GM19372 (cell line): ENCODE measurements around the gene ASCL3.
"Not testable (repeated sequence)": the region's sequence is repeated elsewhere in the genome, so short reads cannot be mapped to it uniquely, and the experiment has no call there.

Experiments
- ATAC-seq: cut with Tn5 transposase; IDR thresholded peaks from one replicate; pipeline ENCODE4 v1.9.1; 2021; ENCODE audit warnings: mild to moderate bottlenecking, low read depth, moderate library complexity; ENCODE audit not compliant: unreplicated experiment

Gene ASCL3

GRCh38 chr11:8911029-8911823, 31.6 kb downstream of the ASCL3 start, which contains the start of gene AKIP1:
TSS of gene AKIP1 (plus strand) at chr11:8911189. CDS start at chr11:8911450, 261 bp downstream.
- peak; percentile 61 for ATAC-seq

GRCh38 chr11:8910649-8911026, 32.2 kb downstream of the ASCL3 start:
- peak; percentile 4 for ATAC-seq

- no peak for ATAC-seq
Measured at GRCh38 chr11:8908099-8908498, 34.7 kb downstream of the ASCL3 start.

- ATAC-seq: no peak
Measured at GRCh38 chr11:8907116-8907515, 35.7 kb downstream of the ASCL3 start.

- no peak for ATAC-seq
Measured at GRCh38 chr11:8905528-8906165, 37.2 kb downstream of the ASCL3 start.

GRCh38 chr11:8899119-8899753, 43.6 kb downstream of the ASCL3 start:
- ATAC-seq: no peak

- not testable (repeated sequence) for ATAC-seq
Measured at GRCh38 chr11:8891185-8891584, 51.6 kb downstream of the ASCL3 start.
